ENCODE data around the gene PRR16. TPM values are rescaled to one million over a fixed set of nuclear protein-coding genes. Genes with fewer than 3 reads are reported as not detected.

The PRR16 gene
- total and polyA plus RNA-seq, 2 of the 13 experiments (the other 11 are each of a cell fraction or from before 2014, with no cell fraction given), result not detected

DNA sequence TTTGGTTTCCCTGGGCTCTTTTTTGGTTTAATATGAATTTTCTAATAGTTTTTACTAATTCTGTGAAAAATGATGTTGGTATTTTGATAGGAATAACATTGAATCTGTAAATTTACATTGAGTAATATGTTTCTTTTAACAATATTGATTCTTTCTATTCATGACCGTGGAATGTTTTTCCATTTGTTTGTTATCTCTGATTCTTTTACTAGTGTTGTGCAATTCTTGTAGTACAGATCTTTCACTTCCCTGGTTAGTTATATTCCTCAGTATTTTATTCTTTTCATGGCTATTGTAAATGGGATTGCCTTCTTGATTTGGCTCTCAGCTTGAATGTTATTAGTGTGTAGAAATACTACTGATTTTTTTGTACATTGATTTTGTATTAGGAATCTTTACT is 137.9 kb downstream of the PRR16 start:
- H3K4me1 ChIP-seq (ENCODE audit: insufficient read depth, low read length), result no peaks in the 10 kb centered on the region
- in situ Hi-C loops (cut with HindIII; ENCODE audit: extremely low pct_ligation_motif_present, low pct_unique_long_range_greater_than_20kb) (no loop called here), intact Hi-C loops (cut with micrococcal nuclease; ENCODE audit: unreplicated experiment) (no loop called here)
- ChIA-PET POLR2A (no interaction called here), CTCF (ENCODE audit: low intra/inter-chr PET ratio, low total read pairs) (no interaction called here)
- H3K27me3 ChIP-seq (ENCODE audit: control insufficient read depth in 1 of 2, insufficient read depth in 2 of 2, low read length in 2 of 2), result no peaks in the 10 kb centered on the region
- H3K4me3 ChIP-seq (replicated peaks in 1 of 3; ENCODE audit: insufficient read depth in 1 of 3, low read depth in 2 of 3, low read length in 3 of 3), result no peak overlapping the region
- H3K36me3 ChIP-seq (replicated peaks in 1 of 2; ENCODE audit: control insufficient read depth in 1 of 2, insufficient read depth in 2 of 2, low read length in 2 of 2), result no peaks in the 10 kb centered on the region
- no peaks in the 10 kb centered on the region for H3K79me2 ChIP-seq (ENCODE audit: insufficient read depth, low read length)
- no TSS peak for BruUV-seq (replicated peaks)
- ATAC-seq, result no peak
- FAIRE-seq, result no peak
- no peaks in the 10 kb centered on the region for H4K20me1 ChIP-seq (ENCODE audit: insufficient read depth, low read length)
- H3K9ac ChIP-seq (ENCODE audit: insufficient read depth, low read depth, low read length), result no peak overlapping the region
- H3K27ac ChIP-seq (ENCODE audit: extremely low read length, insufficient read depth, low read length), result no peak overlapping the region
- TF ChIP-seq CEBPB (IDR thresholded peaks at IDR 0.05; ENCODE audit: borderline replicate concordance, low read depth, low read length), result 0 out of 2 replicates have a peak, but pooled peaks have one; percentile 10
- no peak for TF ChIP-seq SMAD3 (CRISPR knock-in tag; IDR thresholded peaks at IDR 0.05)
- no peak overlapping the region for H3K4me2 ChIP-seq (ENCODE audit: low read depth, low read length)
- DNase-seq (ENCODE audit: low spot score), result no peak
- WGBS (ENCODE audit: low lambda C conversion rate), result 3% methylated on average over 1 of the region's 1 CpG
- H2AFZ ChIP-seq (ENCODE audit: low read length), result no peak overlapping the region
- H3K9me3 ChIP-seq (ENCODE audit: low read length), result peaks cover 39% of the 10 kb centered on the region

DNA sequence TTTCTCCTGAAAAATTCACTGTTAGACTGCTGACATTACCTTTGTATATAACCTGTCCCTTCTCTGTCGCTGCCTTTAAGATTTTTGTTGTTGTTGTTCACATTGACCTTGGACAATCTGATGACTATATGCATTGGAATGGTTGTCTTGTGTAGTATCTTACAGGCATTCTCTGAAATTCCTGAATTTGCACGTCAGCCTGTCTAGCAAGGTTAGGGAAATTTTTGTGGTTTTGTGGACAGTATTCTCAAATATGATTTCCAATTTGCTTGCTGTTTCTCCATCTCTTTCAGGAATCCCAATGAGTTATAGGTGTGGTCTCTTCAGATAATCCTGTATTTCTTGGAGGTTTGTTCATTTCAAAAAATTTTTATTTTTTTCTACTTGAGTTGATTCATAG is 140.8 kb downstream of the PRR16 start:
- no peaks in the 10 kb centered on the region for H3K27me3 ChIP-seq (ENCODE audit: control insufficient read depth in 1 of 2, insufficient read depth in 2 of 2, low read length in 2 of 2)
- BruUV-seq (replicated peaks), result no TSS peak
- H4K20me1 ChIP-seq (ENCODE audit: insufficient read depth, low read length), result no peaks in the 10 kb centered on the region
- no peak overlapping the region for H3K27ac ChIP-seq (ENCODE audit: extremely low read length, insufficient read depth, low read length)
- peaks cover 39% of the 10 kb centered on the region for H3K9me3 ChIP-seq (ENCODE audit: low read length)
- no peak overlapping the region for H3K9ac ChIP-seq (ENCODE audit: insufficient read depth, low read depth, low read length)
- no peaks in the 10 kb centered on the region for H3K4me1 ChIP-seq (ENCODE audit: insufficient read depth, low read length)
- no peak for FAIRE-seq
- no peaks in the 10 kb centered on the region for H3K79me2 ChIP-seq (ENCODE audit: insufficient read depth, low read length)
- 5% methylated on average over 2 of the region's 2 CpGs for WGBS (ENCODE audit: low lambda C conversion rate)
- POLR2A ChIA-PET, result no interaction called here
- intact Hi-C loops (cut with micrococcal nuclease; ENCODE audit: unreplicated experiment), result no loop called here
- CTCF ChIA-PET (ENCODE audit: low intra/inter-chr PET ratio, low total read pairs), result no interaction called here
- H3K4me3 ChIP-seq (replicated peaks in 1 of 3; ENCODE audit: insufficient read depth in 1 of 3, low read depth in 2 of 3, low read length in 3 of 3), result no peak overlapping the region
- no peaks in the 10 kb centered on the region for H3K36me3 ChIP-seq (replicated peaks in 1 of 2; ENCODE audit: control insufficient read depth in 1 of 2, insufficient read depth in 2 of 2, low read length in 2 of 2)
- ATAC-seq, result no peak
- H2AFZ ChIP-seq (ENCODE audit: low read length), result no peak overlapping the region
- no peak overlapping the region for H3K4me2 ChIP-seq (ENCODE audit: low read depth, low read length)
- in situ Hi-C loops (cut with HindIII; ENCODE audit: extremely low pct_ligation_motif_present, low pct_unique_long_range_greater_than_20kb), result no loop called here
- no peak for DNase-seq (ENCODE audit: low spot score)
- TF ChIP-seq ZNF101 (CRISPR knock-in tag; IDR thresholded peaks at IDR 0.05; ENCODE audit: borderline replicate concordance, low read depth), result no peak
- TF ChIP-seq, protein P1, sequence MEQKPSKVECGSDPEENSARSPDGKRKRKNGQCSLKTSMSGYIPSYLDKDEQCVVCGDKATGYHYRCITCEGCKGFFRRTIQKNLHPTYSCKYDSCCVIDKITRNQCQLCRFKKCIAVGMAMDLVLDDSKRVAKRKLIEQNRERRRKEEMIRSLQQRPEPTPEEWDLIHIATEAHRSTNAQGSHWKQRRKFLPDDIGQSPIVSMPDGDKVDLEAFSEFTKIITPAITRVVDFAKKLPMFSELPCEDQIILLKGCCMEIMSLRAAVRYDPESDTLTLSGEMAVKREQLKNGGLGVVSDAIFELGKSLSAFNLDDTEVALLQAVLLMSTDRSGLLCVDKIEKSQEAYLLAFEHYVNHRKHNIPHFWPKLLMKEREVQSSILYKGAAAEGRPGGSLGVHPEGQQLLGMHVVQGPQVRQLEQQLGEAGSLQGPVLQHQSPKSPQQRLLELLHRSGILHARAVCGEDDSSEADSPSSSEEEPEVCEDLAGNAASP (CRISPR knock-in tag; IDR thresholded peaks at IDR 0.05; ENCODE audit: borderline replicate concordance), result no peak
- TF ChIP-seq, protein P2, sequence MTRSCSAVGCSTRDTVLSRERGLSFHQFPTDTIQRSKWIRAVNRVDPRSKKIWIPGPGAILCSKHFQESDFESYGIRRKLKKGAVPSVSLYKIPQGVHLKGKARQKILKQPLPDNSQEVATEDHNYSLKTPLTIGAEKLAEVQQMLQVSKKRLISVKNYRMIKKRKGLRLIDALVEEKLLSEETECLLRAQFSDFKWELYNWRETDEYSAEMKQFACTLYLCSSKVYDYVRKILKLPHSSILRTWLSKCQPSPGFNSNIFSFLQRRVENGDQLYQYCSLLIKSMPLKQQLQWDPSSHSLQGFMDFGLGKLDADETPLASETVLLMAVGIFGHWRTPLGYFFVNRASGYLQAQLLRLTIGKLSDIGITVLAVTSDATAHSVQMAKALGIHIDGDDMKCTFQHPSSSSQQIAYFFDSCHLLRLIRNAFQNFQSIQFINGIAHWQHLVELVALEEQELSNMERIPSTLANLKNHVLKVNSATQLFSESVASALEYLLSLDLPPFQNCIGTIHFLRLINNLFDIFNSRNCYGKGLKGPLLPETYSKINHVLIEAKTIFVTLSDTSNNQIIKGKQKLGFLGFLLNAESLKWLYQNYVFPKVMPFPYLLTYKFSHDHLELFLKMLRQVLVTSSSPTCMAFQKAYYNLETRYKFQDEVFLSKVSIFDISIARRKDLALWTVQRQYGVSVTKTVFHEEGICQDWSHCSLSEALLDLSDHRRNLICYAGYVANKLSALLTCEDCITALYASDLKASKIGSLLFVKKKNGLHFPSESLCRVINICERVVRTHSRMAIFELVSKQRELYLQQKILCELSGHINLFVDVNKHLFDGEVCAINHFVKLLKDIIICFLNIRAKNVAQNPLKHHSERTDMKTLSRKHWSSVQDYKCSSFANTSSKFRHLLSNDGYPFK (CRISPR knock-in tag; IDR thresholded peaks at IDR 0.05; ENCODE audit: borderline replicate concordance), result no peak
- no peak for TF ChIP-seq HNRNPL (IDR thresholded peaks at IDR 0.05; ENCODE audit: low read depth, low read length)
- no peak for TF ChIP-seq ZNF761 (CRISPR knock-in tag; conservative IDR thresholded peaks at IDR 0.05)
- no peak for TF ChIP-seq CEBPZ (IDR thresholded peaks at IDR 0.05; ENCODE audit: low read length)
